ENCODE measurements around the gene RBM20.

- TF ChIP-seq POLR2A (IDR thresholded peaks at IDR 0.05) (no peak), CTCF (IDR thresholded peaks at IDR 0.05) (no peak)
Observed at GRCh38 chr10:110657973-110658691, 14.0 kb downstream of the RBM20 start.

All from uterus (tissue), 2 donors.